SJSA1 (cell line): ENCODE measurements around the gene CIAO3. TPM values are rescaled to one million over a fixed set of nuclear protein-coding genes. Genes with fewer than 3 reads are reported as not detected.

ENCODE experiments used
- DNase-seq, 2 experiments: peaks; one replicate each; pipeline ENCODE4 v3.0.0-alpha.2; 2015 to 2020; ENCODE audit warnings: low spot score in 2 of 2, low read depth in 1 of 2
- H3K27ac ChIP-seq: fragments of 250-450 bp; sonication (Bioruptor Pico); 2 replicates; pipeline ENCODE4 v1.5.1; 2020; ENCODE audit warnings: mild to moderate bottlenecking, moderate library complexity
- H3K27me3 ChIP-seq: fragments of 250-450 bp; sonication (Bioruptor Pico); replicated peaks from 2 replicates; pipeline ENCODE4 v1.5.1; 2020; ENCODE audit warnings: mild to moderate bottlenecking, moderate library complexity
- H3K36me3 ChIP-seq: fragments of 250-450 bp; sonication (Bioruptor Pico); 2 replicates; pipeline ENCODE4 v1.5.1; 2020; ENCODE audit warnings: mild to moderate bottlenecking
- H3K4me1 ChIP-seq: fragments of 250-450 bp; sonication (Bioruptor Pico); replicated peaks from 2 replicates; pipeline ENCODE4 v1.6.1; 2021; ENCODE audit warnings: mild to moderate bottlenecking
- H3K4me3 ChIP-seq: fragments of 250-450 bp; sonication (Bioruptor Pico); 2 replicates; pipeline ENCODE4 v1.5.1; 2020; ENCODE audit warnings: mild to moderate bottlenecking
- H3K9me3 ChIP-seq: fragments of 250-450 bp; sonication (Bioruptor Pico); replicated peaks from 2 replicates; pipeline ENCODE4 v1.5.1; 2020; ENCODE audit warnings: mild to moderate bottlenecking
- total RNA-seq: library from RNA; depleted of rRNA; stranded (reverse); fragments of >200 nt; shearing (Covaris generic); gene quantifications from 2 replicates; pipeline ENCODE4 v1.2.3, GENCODE V29; 2014

Gene CIAO3
- total RNA-seq, 1 experiment from 2014 or later = 27.4 TPM

DNA sequence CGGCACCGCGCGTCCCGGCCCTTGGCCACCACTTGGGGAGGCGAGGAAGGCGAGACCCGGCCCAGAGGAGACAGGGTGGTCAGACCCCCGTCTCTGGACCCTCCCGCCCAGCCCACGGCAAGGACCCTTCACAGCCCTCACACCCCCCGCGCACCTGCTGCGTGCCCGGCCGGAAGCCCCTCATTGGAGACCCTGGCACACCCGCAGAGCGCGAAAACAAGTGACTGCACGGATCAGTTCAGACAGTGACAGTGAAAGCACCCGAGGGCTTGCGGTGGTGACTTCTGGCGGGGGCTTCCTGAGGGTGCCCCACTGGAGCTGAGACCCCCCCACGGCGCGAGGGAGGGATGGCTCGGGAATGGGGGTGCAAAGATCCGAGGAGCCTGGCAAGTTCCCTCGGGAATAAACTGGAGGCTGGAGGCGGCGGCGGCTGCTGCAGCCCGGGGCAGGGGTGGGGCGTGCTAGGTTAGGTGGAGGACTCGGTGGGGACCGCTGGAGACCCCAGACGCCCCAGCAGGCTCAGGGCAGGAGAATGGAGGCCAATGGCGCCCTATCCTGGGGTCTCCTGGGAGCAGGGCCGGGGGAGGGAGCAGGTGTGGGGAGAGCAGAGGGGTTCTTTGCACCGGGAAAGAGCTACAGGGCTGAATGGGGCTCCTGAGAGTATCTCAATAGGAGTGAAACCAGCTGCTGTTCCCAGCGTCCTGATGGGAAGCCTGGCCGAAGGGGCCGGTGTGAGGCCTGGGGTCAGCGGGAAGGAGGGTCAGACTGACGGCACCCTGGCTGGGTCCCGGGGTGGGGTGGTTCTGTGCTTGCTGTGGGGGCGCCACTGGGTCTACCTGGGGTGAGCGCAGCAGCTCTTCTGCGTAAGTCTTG, 34.4 kb downstream of the CIAO3 start:
- Histone ChIP-seq H3K27me3 (peaks cover 73% of the 10 kb centered on the region), H3K27ac (no peak overlapping the region), H3K4me3 (no peak overlapping the region), H3K36me3 (no peaks in the 10 kb centered on the region), H3K9me3 (no peaks in the 10 kb centered on the region), H3K4me1 (peaks cover 6% of the 10 kb centered on the region)
- no peak for DNase-seq

DNA sequence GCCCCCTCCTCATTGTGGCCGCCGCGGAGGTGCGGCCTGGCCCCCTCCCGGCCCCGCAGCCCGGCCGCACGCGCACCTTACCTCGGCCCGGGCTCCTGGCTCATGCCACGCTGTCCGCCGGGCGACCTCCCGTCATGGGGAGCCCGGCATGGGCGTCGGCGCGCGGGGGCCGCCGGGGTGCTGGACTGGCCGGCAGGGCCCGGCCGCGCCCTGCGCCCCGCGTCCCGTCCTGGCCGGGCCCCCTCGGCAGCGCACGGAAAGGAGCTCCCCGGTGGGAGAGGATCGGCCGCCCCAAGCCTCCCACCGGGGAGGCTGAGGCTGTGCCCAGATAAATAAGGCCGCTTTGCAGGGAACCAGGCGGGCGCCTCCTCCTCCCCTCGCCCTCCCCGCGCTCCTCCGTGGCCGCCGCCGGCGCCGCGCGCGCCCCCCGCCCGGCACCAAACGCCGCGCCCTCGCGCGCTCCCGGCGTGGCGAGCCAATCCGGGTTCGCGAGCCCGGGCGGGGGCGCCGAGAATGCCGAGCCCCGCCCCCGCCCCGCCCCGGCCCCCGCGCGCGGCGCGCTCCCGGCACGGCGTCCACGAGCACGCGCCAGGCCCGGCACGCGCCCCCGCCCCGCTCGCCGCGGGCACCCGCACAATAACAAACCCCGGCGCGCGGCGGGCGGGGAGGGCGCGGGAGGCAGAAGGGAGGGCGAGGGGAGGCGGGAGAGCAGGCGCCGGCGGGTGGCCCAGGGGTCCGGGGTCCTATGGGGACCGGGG, 35.2 kb downstream of the CIAO3 start, which contains the start of gene FBXL16:
Gene FBXL16 (minus strand): TSS at position 371 of the 758 bp plus-strand sequence. CDS start 8,396 bp downstream, outside the sequence.
- DNase-seq = no peak
- Histone ChIP-seq H3K4me3 (no peak within 1 kb of the TSS), H3K27me3 (peaks cover 77% of the 10 kb centered on the region)

DNA sequence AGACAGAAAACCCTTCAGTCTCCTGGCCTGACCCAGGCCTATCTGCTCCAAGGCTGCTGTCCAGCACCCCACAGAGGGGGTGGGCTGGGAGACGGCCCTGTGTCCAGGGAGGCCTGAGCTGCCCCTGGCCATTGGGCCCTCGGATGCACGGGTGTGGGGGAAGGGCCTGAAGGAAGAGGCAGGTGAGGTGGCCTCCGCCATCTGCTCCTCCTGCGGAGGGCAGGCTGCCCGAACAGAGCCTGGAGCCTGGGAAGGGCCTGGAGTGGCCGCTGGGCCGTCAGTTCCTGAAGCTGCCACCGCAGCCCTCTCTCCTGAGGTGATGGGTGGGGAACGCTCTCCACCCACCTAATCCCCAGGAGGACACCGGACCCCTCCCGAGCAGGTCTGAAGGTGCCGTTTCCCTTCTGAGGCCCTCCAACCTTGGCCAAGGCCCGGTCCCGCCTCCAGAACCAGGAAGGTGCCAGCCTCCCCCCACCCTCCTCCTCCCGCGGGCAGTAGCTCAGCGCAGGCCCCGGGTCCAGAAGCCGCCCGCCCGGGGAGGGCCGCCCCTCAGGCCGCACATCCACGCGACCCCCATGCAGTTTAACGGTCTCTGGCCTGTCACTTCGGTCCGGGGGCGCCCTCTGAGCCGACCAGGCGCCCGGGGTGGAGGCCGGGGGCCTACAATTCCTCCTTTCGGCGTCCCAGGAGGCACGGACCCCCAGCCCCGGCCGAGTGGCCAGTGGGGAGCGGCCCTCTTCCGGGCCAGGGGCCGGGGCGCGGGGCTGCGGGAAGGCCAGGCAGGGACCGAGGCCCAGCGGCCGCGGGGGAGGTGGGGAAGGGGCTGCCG, 36.0 kb downstream of the CIAO3 start:
- Histone ChIP-seq H3K4me3 (no peak overlapping the region), H3K27ac (no peak overlapping the region), H3K4me1 (peaks cover 2% of the 10 kb centered on the region), H3K27me3 (peaks cover 77% of the 10 kb centered on the region), H3K9me3 (no peaks in the 10 kb centered on the region), H3K36me3 (no peaks in the 10 kb centered on the region)
- no peak for DNase-seq

More for the DNA sequence above, 35.2 kb downstream of the CIAO3 start, which contains the start of gene FBXL16:
- H3K36me3 ChIP-seq = no peaks in the 10 kb centered on the region
- no peak within 1 kb of the TSS for H3K27ac ChIP-seq
- peaks cover 6% of the 10 kb centered on the region for H3K4me1 ChIP-seq
- no peaks in the 10 kb centered on the region for H3K9me3 ChIP-seq

DNA sequence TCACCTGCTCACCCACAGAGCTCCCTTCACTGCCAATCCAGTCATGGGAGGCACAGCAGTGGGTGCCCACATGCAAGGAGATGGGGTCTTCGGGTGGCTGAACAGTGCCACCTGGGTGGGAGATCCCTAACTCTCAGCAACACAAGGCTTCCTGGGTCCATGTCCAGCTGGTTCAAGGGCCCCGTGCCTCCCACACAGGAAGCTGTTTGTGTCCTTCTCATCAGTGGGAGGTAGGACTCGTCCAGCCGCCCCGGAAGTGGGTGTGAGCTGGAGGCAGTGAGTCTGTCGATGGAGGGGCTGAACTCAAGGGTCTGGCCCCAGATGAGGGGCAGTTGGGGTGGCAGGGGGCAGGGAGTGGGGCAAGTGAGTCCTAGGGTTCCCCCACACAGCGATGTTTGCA, 36.8 kb downstream of the CIAO3 start:
- no peak for DNase-seq
- Histone ChIP-seq H3K4me3 (no peak overlapping the region), H3K27me3 (peaks cover 77% of the 10 kb centered on the region), H3K27ac (no peak overlapping the region), H3K9me3 (no peaks in the 10 kb centered on the region), H3K4me1 (no peaks in the 10 kb centered on the region), H3K36me3 (no peaks in the 10 kb centered on the region)

DNA sequence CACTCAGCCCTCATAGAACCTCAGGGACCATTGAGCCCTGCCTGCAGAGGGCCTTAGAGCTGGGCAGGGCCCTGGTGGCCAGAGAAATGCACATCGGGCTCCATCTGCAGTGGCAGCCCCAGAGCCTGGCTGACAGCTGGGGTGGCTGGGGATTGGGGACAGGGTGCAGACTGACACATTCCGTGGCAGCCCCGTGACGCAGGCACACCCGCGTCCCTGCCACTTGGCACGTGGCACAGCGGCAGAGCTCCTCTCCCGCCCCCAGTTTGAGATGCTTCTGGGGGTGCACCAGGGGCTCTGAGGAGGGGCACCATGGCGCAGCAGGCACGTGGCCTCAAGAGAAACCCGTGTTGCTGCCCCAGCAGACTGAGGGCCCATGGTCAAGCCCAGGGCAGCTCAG, 37.4 kb downstream of the CIAO3 start:
- Histone ChIP-seq H3K36me3 (no peaks in the 10 kb centered on the region), H3K27me3 (peaks cover 80% of the 10 kb centered on the region), H3K4me3 (no peak overlapping the region), H3K9me3 (no peaks in the 10 kb centered on the region), H3K4me1 (no peaks in the 10 kb centered on the region), H3K27ac (no peak overlapping the region)
- no peak for DNase-seq

DNA sequence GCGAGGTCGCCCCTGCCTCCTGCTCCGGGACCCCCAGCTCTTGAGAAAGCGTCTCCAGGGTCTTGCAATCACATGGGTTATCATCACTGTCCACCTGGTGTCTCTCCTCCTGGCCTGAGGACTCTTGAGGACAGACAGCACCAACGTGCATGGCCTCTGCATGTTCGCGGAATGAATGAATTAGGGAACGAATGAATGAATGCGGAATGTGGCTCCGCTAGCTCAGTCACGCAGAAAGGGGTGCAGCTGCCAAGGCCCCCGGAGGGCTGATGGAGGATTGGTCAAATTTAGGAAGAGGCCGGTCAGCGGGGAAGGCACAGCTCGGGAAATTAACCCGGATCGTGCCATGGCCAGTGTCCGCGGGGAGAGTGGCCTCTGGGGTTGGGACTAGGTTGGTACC, 38.5 kb downstream of the CIAO3 start:
- DNase-seq = no peak
- Histone ChIP-seq H3K36me3 (no peaks in the 10 kb centered on the region), H3K4me1 (no peaks in the 10 kb centered on the region), H3K27ac (no peak overlapping the region), H3K4me3 (no peak overlapping the region), H3K27me3 (peaks cover 84% of the 10 kb centered on the region), H3K9me3 (no peaks in the 10 kb centered on the region)

DNA sequence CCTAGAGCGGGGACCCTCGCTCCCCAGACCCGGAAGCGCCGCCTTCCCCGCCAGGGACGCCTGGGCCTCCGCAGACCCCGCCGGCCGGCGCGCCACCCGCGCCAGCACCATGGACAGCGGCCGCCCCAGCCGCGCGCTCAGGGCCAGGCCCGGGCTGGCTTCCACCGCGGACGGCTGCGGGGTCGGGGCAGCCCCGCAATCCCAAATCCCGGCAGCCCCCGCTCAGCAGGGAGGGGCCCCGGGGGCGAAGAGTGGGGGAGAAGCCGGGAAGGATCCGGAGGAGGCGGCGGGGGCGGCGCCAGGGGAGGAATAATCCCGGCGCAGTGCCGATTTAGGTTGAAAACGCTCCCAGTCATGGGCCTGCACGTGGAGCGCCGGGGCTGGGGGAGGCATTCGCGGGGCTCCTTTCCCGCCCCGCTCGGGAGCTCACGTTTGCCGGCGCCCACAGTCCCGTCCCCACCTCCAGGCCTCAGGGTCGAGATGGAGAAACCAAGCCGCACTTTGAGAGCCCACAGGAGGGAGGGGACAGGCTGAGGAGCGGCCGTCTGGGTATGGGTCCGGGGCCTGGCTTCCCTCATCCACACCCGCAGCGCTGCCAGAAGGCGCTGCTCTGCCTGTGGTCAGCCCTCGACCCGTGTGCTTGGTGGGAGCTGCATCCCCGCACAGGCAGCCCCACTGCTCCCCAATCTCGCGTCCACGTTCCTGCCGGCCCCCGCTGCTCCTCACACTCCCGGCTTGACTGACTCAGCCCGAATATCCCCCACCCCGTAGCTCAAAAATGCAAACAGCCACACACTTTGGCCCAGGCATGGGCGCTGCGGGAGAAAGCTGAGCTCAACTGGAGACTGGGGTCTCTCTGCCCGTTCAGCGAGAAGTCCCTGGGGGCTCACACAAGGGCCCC, 39.9 kb downstream of the CIAO3 start:
- H3K27me3 ChIP-seq = peaks cover 76% of the 10 kb centered on the region
- DNase-seq = no peak

DNA sequence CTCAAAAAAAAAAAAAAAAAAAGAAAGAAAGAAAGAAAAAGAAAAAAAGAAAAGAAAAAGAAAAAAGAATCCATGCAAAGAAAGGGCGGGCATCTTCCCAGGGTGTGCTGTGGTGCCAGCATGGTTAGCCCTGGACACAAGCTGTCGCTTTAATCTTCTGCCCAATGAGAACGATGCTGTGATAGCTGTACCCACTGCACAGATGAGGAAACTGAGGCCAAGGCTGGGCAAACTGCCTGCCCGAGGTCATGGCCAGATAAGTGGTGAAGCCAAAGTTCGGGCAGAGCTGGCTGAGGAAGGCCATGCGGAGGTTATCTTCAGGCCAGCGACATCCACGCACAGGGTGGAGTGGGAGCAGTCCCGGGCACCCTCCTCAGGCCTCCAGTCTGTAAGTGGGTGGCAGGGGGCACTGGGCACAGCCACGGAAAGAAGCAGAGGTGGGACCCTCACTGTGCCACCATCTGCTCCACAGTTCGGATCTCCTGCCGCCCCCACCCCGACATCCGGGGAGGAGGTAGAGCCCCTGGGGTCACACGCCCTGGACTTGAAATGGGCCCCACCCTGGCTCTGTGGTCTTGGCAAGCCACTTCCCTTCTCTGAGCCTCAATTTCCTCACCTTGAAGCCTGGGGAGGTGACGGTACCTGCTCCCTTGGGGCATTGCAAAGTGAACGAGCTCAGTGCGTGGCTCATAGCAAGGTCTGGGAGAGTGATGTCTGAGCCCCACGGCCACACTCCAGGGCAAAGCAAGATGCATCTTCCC, 41.7 kb downstream of the CIAO3 start:
- peaks cover 81% of the 10 kb centered on the region for H3K27me3 ChIP-seq
- DNase-seq = no peak

More for the DNA sequence above, 39.9 kb downstream of the CIAO3 start:
- no peaks in the 10 kb centered on the region for H3K9me3 ChIP-seq
- H3K36me3 ChIP-seq = no peaks in the 10 kb centered on the region
- no peak overlapping the region for H3K27ac ChIP-seq
- H3K4me1 ChIP-seq = no peaks in the 10 kb centered on the region
- no peak overlapping the region for H3K4me3 ChIP-seq

DNA sequence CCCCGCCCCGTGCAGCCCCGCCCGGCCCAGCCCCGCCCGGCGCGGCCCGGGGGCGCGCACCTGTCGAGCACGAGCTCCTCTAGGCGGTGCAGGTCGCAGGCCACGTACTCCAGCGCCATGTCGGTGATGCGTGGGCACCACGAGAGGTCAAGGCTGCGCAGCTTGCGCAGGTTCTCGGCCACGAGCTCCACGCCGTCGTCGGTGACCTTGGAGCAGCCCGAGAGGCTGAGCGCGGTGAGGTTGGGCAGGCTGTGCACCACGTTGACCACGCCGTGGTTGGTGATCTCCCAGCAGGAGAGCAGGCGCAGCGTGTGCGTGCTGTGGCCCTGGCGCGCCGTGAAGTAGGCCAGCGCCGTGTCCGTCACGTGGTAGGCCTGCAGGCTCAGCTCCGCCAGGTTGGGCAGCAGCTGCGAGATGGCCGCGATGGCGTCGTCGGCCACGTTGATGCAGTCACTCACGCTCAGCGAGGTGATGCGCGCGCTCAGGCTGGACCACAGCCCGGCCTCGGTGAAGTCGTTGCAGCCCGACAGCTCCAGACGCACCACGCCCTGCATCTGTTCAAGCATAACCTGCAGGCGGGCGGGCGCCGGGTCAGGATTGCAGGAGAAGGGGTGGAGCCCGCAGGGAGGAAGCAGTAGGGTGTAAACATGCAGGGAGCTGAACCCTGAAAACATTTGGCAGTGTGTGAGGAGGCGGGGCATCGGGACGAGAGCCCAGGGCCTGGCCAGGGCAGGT, 45.3 kb downstream of the CIAO3 start:
- H3K4me3 ChIP-seq = no peak overlapping the region
- peaks cover 2% of the 10 kb centered on the region for H3K4me1 ChIP-seq
- no peak overlapping the region for H3K27ac ChIP-seq
- H3K36me3 ChIP-seq = no peaks in the 10 kb centered on the region
- H3K27me3 ChIP-seq = peaks cover 76% of the 10 kb centered on the region
- H3K9me3 ChIP-seq = no peaks in the 10 kb centered on the region
- no peak for DNase-seq

More for the DNA sequence above, 41.7 kb downstream of the CIAO3 start:
- H3K4me3 ChIP-seq = no peak overlapping the region
- H3K9me3 ChIP-seq = no peaks in the 10 kb centered on the region
- no peak overlapping the region for H3K27ac ChIP-seq
- H3K4me1 ChIP-seq = no peaks in the 10 kb centered on the region; the same call in 1 of the 2 replicates
- no peaks in the 10 kb centered on the region for H3K36me3 ChIP-seq

DNA sequence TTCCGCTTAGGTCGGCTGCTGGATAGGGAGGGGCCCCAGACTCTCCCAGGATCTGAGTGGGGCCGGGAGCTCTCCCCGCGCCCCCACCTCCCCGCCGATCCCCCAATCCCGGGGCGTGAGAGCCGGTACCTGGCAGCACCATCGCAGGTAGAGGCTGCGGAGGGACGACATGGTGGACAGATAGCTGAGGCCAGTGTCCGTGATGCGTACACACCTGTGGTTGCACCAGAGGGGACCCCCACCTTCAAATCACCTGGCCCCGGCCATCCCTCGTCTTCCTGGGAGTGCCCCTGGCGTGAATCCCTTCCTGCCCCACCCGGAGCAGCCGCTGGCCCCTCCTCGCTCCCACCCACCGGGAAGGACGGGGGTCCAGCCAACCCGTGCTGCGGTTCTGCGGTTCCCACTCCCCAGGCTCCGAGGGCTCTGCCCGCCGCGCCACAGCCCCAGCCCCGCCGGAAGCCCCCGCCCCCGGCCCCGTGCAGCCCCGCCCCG, 45.9 kb downstream of the CIAO3 start:
- no peaks in the 10 kb centered on the region for H3K36me3 ChIP-seq
- no peaks in the 10 kb centered on the region for H3K9me3 ChIP-seq
- no peak overlapping the region for H3K4me3 ChIP-seq
- DNase-seq = no peak
- peaks cover 70% of the 10 kb centered on the region for H3K27me3 ChIP-seq
- no peak overlapping the region for H3K27ac ChIP-seq
- H3K4me1 ChIP-seq = peaks cover 4% of the 10 kb centered on the region

DNA sequence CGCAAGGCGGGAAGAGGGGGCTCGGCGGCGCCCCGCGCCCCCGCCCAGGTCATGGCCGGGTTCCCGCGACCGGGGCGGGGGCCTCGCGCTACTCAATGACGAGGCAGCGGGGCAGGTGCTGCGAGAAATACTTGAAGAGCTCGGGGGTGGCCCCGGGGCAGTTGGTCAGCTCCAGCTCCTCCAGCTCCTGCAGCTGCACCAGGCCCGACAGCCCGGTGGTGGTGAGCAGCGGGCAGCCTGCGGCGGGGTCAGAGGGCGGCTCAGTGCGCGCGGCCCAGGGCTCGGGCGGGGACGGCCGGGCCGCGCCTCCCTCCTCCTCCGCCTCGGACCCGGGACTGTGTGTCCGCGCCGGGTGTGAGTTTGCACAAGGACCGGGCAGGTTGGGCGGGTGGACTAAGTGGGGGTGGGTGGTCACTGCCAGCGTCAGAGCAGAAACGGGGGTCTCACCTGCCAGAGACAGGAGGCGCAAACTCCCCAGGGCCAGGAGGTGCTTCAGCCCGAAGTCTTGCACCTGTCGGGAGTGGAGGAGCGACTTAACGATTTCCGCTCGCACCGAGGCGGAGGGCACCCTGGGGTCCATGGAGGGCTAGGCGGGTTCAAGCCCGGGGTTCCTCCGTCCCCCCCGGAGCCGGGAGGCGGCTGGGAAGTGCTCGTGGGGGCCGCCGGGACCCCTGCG, 46.5 kb downstream of the CIAO3 start:
- H3K9me3 ChIP-seq = no peaks in the 10 kb centered on the region
- H3K4me1 ChIP-seq = peaks cover 8% of the 10 kb centered on the region
- no peaks in the 10 kb centered on the region for H3K36me3 ChIP-seq
- no peak for DNase-seq
- H3K4me3 ChIP-seq = no peak overlapping the region
- peaks cover 64% of the 10 kb centered on the region for H3K27me3 ChIP-seq
- H3K27ac ChIP-seq = no peak overlapping the region
